PC-9 (cell line): Measurements from ENCODE around the gene NPTX1. TPM values are rescaled to one million over a fixed set of nuclear protein-coding genes. Genes with fewer than 3 reads are reported as not detected.

Experiments
- BruUV-seq: library from RNA; stranded (reverse); fragments of 400-500 nt; replicated peaks from 2 replicates; lab custom pipeline; 2021; lab: Mats Ljungman, UMichigan
- CTCF ChIA-PET: fragments of 300-600 bp; sonication (Branson Sonifier 250); formaldehyde crosslinking; loops from one replicate; lab custom pipeline; 2022; ENCODE audit warnings: antibody characterized with exemption; lab: Charles Lee
- POLR2A ChIA-PET: fragments of 300-600 bp; sonication (Branson Sonifier 250); formaldehyde crosslinking; loops from one replicate; lab custom pipeline; 2022; ENCODE audit warnings: antibody characterized with exemption; ENCODE audit not compliant: unreplicated experiment; lab: Charles Lee
- DNase-seq, 2 experiments: peaks; one replicate each; pipeline versions ENCODE4 v3.0.0 to v3.0.0-alpha.2; 2015 to 2022; ENCODE audit warnings: mixed read lengths in 1 of 2
- H2AFZ ChIP-seq: fragments of 200-600 bp; sonication (generic); 2 replicates; pipeline ENCODE4 v1.8.1; 2017; ENCODE audit warnings: antibody characterized with exemption
- H3F3A ChIP-seq: fragments of 200-600 bp; sonication (generic); 2 replicates; pipeline ENCODE4 v1.8.1; 2017; ENCODE audit warnings: antibody characterized with exemption, mild to moderate bottlenecking, low read depth; ENCODE audit not compliant: insufficient read depth
- H3K27ac ChIP-seq: fragments of 200-600 bp; sonication (generic); 2 replicates; pipeline ENCODE4 v1.6.1; 2016; ENCODE audit warnings: mixed run types
- H3K27me3 ChIP-seq: fragments of 200-600 bp; sonication (generic); 2 replicates; pipeline ENCODE4 v1.6.1; 2016; ENCODE audit warnings: low read depth, mixed run types; ENCODE audit not compliant: insufficient read depth
- H3K36me3 ChIP-seq: fragments of 200-600 bp; sonication (generic); 2 replicates; pipeline ENCODE4 v1.6.1; 2016; ENCODE audit warnings: low read depth, mixed run types
- H3K4me1 ChIP-seq: fragments of 200-600 bp; sonication (generic); replicated peaks from 2 replicates; pipeline ENCODE4 v1.6.1; 2016; ENCODE audit warnings: mixed run types; ENCODE audit not compliant: insufficient read depth
- H3K4me2 ChIP-seq: fragments of 200-600 bp; sonication (generic); 2 replicates; pipeline ENCODE4 v1.6.1; 2017; ENCODE audit warnings: mixed run types
- H3K4me3 ChIP-seq: fragments of 200-600 bp; sonication (generic); 2 replicates; pipeline ENCODE4 v1.6.1; 2016; ENCODE audit warnings: mixed run types
- H3K79me2 ChIP-seq: fragments of 200-600 bp; sonication (generic); 2 replicates; pipeline ENCODE4 v1.6.1; 2017; ENCODE audit warnings: low read depth, mixed run types
- H3K9me2 ChIP-seq: fragments of 200-600 bp; sonication (generic); 2 replicates; pipeline ENCODE4 v1.8.1; 2017; ENCODE audit warnings: mild to moderate bottlenecking; ENCODE audit not compliant: insufficient read depth
- H3K9me3 ChIP-seq: fragments of 200-600 bp; sonication (generic); 2 replicates; pipeline ENCODE4 v1.8.1; 2016; ENCODE audit warnings: low read depth; ENCODE audit not compliant: insufficient read depth
- H4K20me1 ChIP-seq: fragments of 200-600 bp; sonication (generic); 2 replicates; pipeline ENCODE4 v1.8.1; 2017; ENCODE audit not compliant: insufficient read depth
- EZH2 ChIP-seq: fragments of 200-600 bp; sonication (generic); IDR thresholded peaks from 2 replicates; pipeline ENCODE4 v1.8.0; 2017; ENCODE audit warnings: antibody characterized with exemption, low read depth
- intact Hi-C: fragments of 100-400 bp; cut with micrococcal nuclease; formaldehyde crosslinking; loops from one replicate; pipeline ENCODE4 v1.10.0; 2022; ENCODE audit not compliant: unreplicated experiment
- total RNA-seq: library from RNA; stranded (reverse); gene quantifications from 2 replicates; pipeline ENCODE4 v1.2.3, GENCODE V29; 2021
- TF ChIP-seq, protein P1 (sequence below): fragments of 200-600 bp; sonication (generic); conservative IDR thresholded peaks from 2 replicates; pipeline ENCODE4 v1.6.1; 2017; ENCODE audit warnings: mixed run types, antibody characterized with exemption, mild to moderate bottlenecking, moderate library complexity

Gene NPTX1
- total RNA-seq, 1 experiment from 2014 or later, result 6.9 TPM

- H3K4me2 ChIP-seq, result no peak overlapping the region
- H3K27ac ChIP-seq, result no peak overlapping the region
- intact Hi-C loops, result no loop called here
- DNase-seq, result no peak
- no peaks in the 10 kb centered on the region for H3K36me3 ChIP-seq
- TF ChIP-seq, protein P1, sequence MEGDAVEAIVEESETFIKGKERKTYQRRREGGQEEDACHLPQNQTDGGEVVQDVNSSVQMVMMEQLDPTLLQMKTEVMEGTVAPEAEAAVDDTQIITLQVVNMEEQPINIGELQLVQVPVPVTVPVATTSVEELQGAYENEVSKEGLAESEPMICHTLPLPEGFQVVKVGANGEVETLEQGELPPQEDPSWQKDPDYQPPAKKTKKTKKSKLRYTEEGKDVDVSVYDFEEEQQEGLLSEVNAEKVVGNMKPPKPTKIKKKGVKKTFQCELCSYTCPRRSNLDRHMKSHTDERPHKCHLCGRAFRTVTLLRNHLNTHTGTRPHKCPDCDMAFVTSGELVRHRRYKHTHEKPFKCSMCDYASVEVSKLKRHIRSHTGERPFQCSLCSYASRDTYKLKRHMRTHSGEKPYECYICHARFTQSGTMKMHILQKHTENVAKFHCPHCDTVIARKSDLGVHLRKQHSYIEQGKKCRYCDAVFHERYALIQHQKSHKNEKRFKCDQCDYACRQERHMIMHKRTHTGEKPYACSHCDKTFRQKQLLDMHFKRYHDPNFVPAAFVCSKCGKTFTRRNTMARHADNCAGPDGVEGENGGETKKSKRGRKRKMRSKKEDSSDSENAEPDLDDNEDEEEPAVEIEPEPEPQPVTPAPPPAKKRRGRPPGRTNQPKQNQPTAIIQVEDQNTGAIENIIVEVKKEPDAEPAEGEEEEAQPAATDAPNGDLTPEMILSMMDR, result no peak
- no peak for TF ChIP-seq EZH2
- peaks cover 3% of the 10 kb centered on the region; the same call in 1 of the 2 replicates for H3K27me3 ChIP-seq
- H2AFZ ChIP-seq, result no peak overlapping the region
- POLR2A ChIA-PET, result no interaction called here
- no TSS peak for BruUV-seq
- no peaks in the 10 kb centered on the region for H4K20me1 ChIP-seq
- H3K9me2 ChIP-seq, result no peaks in the 10 kb centered on the region
- H3K4me3 ChIP-seq, result no peak overlapping the region
- no peaks in the 10 kb centered on the region for H3K4me1 ChIP-seq
- H3F3A ChIP-seq, result no peaks in the 10 kb centered on the region
- no peaks in the 10 kb centered on the region for H3K79me2 ChIP-seq
- no peaks in the 10 kb centered on the region for H3K9me3 ChIP-seq
- CTCF ChIA-PET, result interaction anchor here (0.5 kb wide), 1 partner anchor 459 kb away, joined by 3 read pairs; no protein-coding TSS in a partner anchor
Measured at GRCh38 chr17:80438806-80439205, 37.6 kb downstream of the NPTX1 start.

- no peaks in the 10 kb centered on the region for H3K9me2 ChIP-seq
- no peak for DNase-seq
- no peak overlapping the region for H2AFZ ChIP-seq
- POLR2A ChIA-PET, result no interaction called here
- no peaks in the 10 kb centered on the region for H4K20me1 ChIP-seq
- intact Hi-C loops, result no loop called here
- BruUV-seq, result no TSS peak
- no peaks in the 10 kb centered on the region for H3K79me2 ChIP-seq
- H3K9me3 ChIP-seq, result no peaks in the 10 kb centered on the region
- H3K4me2 ChIP-seq, result no peak overlapping the region
- H3K27ac ChIP-seq, result no peak overlapping the region
- CTCF ChIA-PET, result no interaction called here
- no peak for TF ChIP-seq EZH2
- TF ChIP-seq, protein P1, result no peak
- no peaks in the 10 kb centered on the region for H3F3A ChIP-seq
- H3K27me3 ChIP-seq, result no peaks in the 10 kb centered on the region
- H3K4me1 ChIP-seq, result no peaks in the 10 kb centered on the region
- H3K4me3 ChIP-seq, result no peak overlapping the region
- no peaks in the 10 kb centered on the region for H3K36me3 ChIP-seq
Measured at GRCh38 chr17:80437532-80437931, 38.9 kb downstream of the NPTX1 start.

GRCh38 chr17:80433916-80434666 is 42.3 kb downstream of the NPTX1 start:
- no peaks in the 10 kb centered on the region for H3K4me1 ChIP-seq
- H3K4me3 ChIP-seq, result no peak overlapping the region
- no peaks in the 10 kb centered on the region for H3F3A ChIP-seq
- no peaks in the 10 kb centered on the region for H3K9me2 ChIP-seq
- TF ChIP-seq, protein P1, result no peak
- TF ChIP-seq EZH2, result no peak
- H3K27ac ChIP-seq, result no peak overlapping the region
- BruUV-seq, result TSS peak; percentile 16
- H3K79me2 ChIP-seq, result no peaks in the 10 kb centered on the region
- H3K9me3 ChIP-seq, result no peaks in the 10 kb centered on the region
- no peaks in the 10 kb centered on the region for H4K20me1 ChIP-seq
- intact Hi-C loops, result no loop called here
- POLR2A ChIA-PET, result no interaction called here
- no peak for DNase-seq
- no peaks in the 10 kb centered on the region for H3K27me3 ChIP-seq
- H3K36me3 ChIP-seq, result no peaks in the 10 kb centered on the region
- no peak overlapping the region for H2AFZ ChIP-seq
- CTCF ChIA-PET, result no interaction called here
- H3K4me2 ChIP-seq, result no peak overlapping the region
